NCI-H2107 treated with DMSO at 0.1 percent for 48 hours (cell line): ENCODE data around the gene SNX4.
"Not testable (repeated sequence)": the region's sequence is repeated elsewhere in the genome, so short reads cannot be mapped to it uniquely, and the experiment has no call there.

Experiments used
- DNase-seq: peaks from one replicate; lab custom pipeline; 2025; ENCODE audit not compliant: unreplicated experiment; lab: John Stamatoyannopoulos, UW

The SNX4 gene

GRCh38 chr3:125405515-125405914, 114.5 kb downstream of the SNX4 start:
- DNase-seq, result not testable (repeated sequence)

- DNase-seq, result no peak
These were observed 116.2 kb downstream of the SNX4 start for GRCh38 chr3:125403789-125404188.

- no peak for DNase-seq
These were observed 117.4 kb downstream of the SNX4 start for GRCh38 chr3:125402639-125403038.

- DNase-seq, result no peak
These were observed 118.6 kb downstream of the SNX4 start for GRCh38 chr3:125401402-125401801.

- DNase-seq, result no peak
These were observed 121.0 kb downstream of the SNX4 start for GRCh38 chr3:125398952-125399351.
